ENCODE measurements around the gene MT4. TPM values are rescaled to one million over a fixed set of nuclear protein-coding genes. Genes with fewer than 3 reads are reported as not detected.

MT4 gene
- total RNA-seq, 1 donor from 2014 or later, result not detected

DNA sequence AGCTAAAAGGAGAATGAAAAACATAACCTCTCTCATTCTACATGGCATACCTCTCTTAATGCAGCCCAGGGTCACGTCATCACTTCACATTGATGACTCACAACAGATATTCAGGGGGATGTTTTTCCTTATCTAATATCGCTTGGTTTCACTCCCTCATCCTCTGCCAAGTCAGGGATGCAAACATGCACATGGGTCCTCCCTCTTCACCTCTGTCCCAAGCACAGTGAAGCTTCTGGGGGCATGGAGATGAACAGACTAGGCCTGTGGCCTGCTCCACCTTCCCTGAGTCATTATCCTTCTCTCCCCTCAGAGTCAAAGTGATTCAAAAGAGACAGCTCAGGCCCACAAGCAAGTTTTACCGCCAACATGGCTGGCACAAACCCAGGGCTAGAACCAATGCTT is 41.2 kb downstream of the MT4 start:
- Histone ChIP-seq H2AFZ (replicated peaks) (no peak overlapping the region), H4K20me1 (ENCODE audit: low read depth) (peaks cover 19% of the 10 kb centered on the region), H3K4me3 (no peak overlapping the region), H3K79me2 (ENCODE audit: low read depth) (no peaks in the 10 kb centered on the region), H3K27ac (no peak overlapping the region), H3F3A (ENCODE audit: low read depth) (peaks cover 28% of the 10 kb centered on the region), H3K4me1 (peaks cover 18% of the 10 kb centered on the region), H3K9me3 (ENCODE audit: low read depth) (no peaks in the 10 kb centered on the region), H3K9ac (no peak overlapping the region), H3K36me3 (no peaks in the 10 kb centered on the region), H3K4me2 (no peak overlapping the region), H3K27me3 (peaks cover 99% of the 10 kb centered on the region)
- no peak for TF ChIP-seq EZH2phosphoT487 (IDR thresholded peaks at IDR 0.05)
- no peak for TF ChIP-seq CTCF (IDR thresholded peaks at IDR 0.05)
- no peak for TF ChIP-seq EZH2 (IDR thresholded peaks at IDR 0.05)
- Mint-ChIP-seq H3K27ac (no peak overlapping the region), H3K36me3 (no peaks in the 10 kb centered on the region), H3K4me1 (peaks cover 32% of the 10 kb centered on the region), H3K9me3 (no peaks in the 10 kb centered on the region), H3K4me3 (no peak overlapping the region), H3K27me3 (ENCODE audit: insufficient read depth, low read depth) (peaks cover 12% of the 10 kb centered on the region)
- DNase-seq (ENCODE audit: low spot score), result no peak

- no peak for DNase-seq (ENCODE audit: low spot score)
- H3K27me3 Mint-ChIP-seq (ENCODE audit: insufficient read depth, low read depth), result peaks cover 15% of the 10 kb centered on the region
- no peaks in the 10 kb centered on the region for H3K36me3 Mint-ChIP-seq
- Histone ChIP-seq H3K9ac (no peak overlapping the region), H4K20me1 (ENCODE audit: low read depth) (peaks cover 19% of the 10 kb centered on the region), H3K4me3 (no peak overlapping the region), H3K27ac (no peak overlapping the region), H3F3A (ENCODE audit: low read depth) (peaks cover 25% of the 10 kb centered on the region), H3K27me3 (peaks cover 99% of the 10 kb centered on the region), H3K36me3 (no peaks in the 10 kb centered on the region), H3K9me3 (ENCODE audit: low read depth) (no peaks in the 10 kb centered on the region), H2AFZ (replicated peaks) (no peak overlapping the region), H3K4me2 (no peak overlapping the region), H3K4me1 (peaks cover 18% of the 10 kb centered on the region), H3K79me2 (ENCODE audit: low read depth) (no peaks in the 10 kb centered on the region)
- peak overlapping the region; percentile 31 for H3K4me3 Mint-ChIP-seq
- H3K27ac Mint-ChIP-seq, result no peak overlapping the region
- no peak for TF ChIP-seq EZH2phosphoT487 (IDR thresholded peaks at IDR 0.05)
- TF ChIP-seq CTCF (IDR thresholded peaks at IDR 0.05), result no peak
- TF ChIP-seq EZH2 (IDR thresholded peaks at IDR 0.05), result no peak
- no peaks in the 10 kb centered on the region for H3K9me3 Mint-ChIP-seq
- H3K4me1 Mint-ChIP-seq, result peaks cover 35% of the 10 kb centered on the region
Measured at GRCh38 chr16:56606476-56607108, 41.7 kb downstream of the MT4 start.

DNA sequence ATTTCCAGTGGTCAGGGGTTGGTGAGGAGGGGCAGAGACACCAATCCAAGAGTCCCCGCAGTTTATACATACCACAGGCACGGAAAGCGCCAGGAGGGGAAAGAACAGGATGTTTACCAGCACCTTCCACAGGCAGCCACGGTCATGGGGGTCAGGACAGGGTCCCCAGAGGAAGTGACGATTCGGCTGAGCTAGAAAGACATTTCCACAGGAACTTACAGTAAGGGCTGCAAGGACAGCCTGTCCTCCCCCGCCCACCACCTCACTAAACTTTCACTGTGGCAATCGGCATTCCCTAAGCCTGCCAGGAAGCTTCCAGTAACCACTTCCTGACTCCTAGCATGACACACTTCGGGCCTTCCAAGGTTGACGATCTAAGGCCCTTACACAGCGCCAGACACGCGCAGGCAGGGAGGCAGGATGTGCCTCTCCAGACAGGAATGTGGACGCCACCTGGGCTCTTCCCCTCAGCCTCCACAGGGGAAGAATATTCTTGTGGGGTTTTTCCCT is 42.3 kb downstream of the MT4 start:
- Histone ChIP-seq H2AFZ (replicated peaks) (no peak overlapping the region), H3K9ac (no peak overlapping the region)

More for the DNA sequence above, 42.3 kb downstream of the MT4 start:
- Histone ChIP-seq H3K36me3 (no peaks in the 10 kb centered on the region), H3K4me3 (no peak overlapping the region), H3K4me1 (peaks cover 18% of the 10 kb centered on the region), H3K4me2 (no peak overlapping the region), H3K79me2 (ENCODE audit: low read depth) (no peaks in the 10 kb centered on the region), H3K27ac (no peak overlapping the region), H3K9me3 (ENCODE audit: low read depth) (no peaks in the 10 kb centered on the region), H3F3A (ENCODE audit: low read depth) (peaks cover 24% of the 10 kb centered on the region), H4K20me1 (ENCODE audit: low read depth) (peaks cover 19% of the 10 kb centered on the region), H3K27me3 (peaks cover 99% of the 10 kb centered on the region)
- no peaks in the 10 kb centered on the region for H3K36me3 Mint-ChIP-seq
- H3K27me3 Mint-ChIP-seq (ENCODE audit: insufficient read depth, low read depth), result peaks cover 15% of the 10 kb centered on the region
- no peak overlapping the region for H3K27ac Mint-ChIP-seq
- peak overlapping the region; percentile 31 for H3K4me3 Mint-ChIP-seq
- no peaks in the 10 kb centered on the region for H3K9me3 Mint-ChIP-seq
- no peak for TF ChIP-seq EZH2 (IDR thresholded peaks at IDR 0.05)
- no peak for TF ChIP-seq EZH2phosphoT487 (IDR thresholded peaks at IDR 0.05)
- no peak for TF ChIP-seq CTCF (IDR thresholded peaks at IDR 0.05)
- H3K4me1 Mint-ChIP-seq, result peaks cover 35% of the 10 kb centered on the region
- no peak for DNase-seq (ENCODE audit: low spot score)

Measured in neural progenitor cell (in vitro differentiated cells).